ACC112 (cell line): ENCODE data around the gene EHD4.

Experiments
- H2AFZ ChIP-seq: fragments of 200-600 bp; sonication (generic); one replicate; pipeline ENCODE4 v1.6.0; 2017; ENCODE audit warnings: antibody characterized with exemption, low read length; ENCODE audit not compliant: unreplicated experiment
- H3K27ac ChIP-seq: fragments of 200-600 bp; sonication (generic); 2 replicates; pipeline ENCODE4 v1.5.1; 2014; ENCODE audit warnings: low read depth, mild to moderate bottlenecking, antibody characterized with exemption, low read length, moderate library complexity
- H3K27me3 ChIP-seq: fragments of 200-600 bp; sonication (generic); 2 replicates; pipeline ENCODE4 v1.6.1; 2014; ENCODE audit warnings: mild to moderate bottlenecking, antibody characterized with exemption, low read length, moderate library complexity, mixed read lengths; ENCODE audit not compliant: insufficient read depth
- H3K36me3 ChIP-seq: fragments of 200-600 bp; sonication (generic); 2 replicates; pipeline ENCODE4 v1.6.1; 2016; ENCODE audit warnings: mild to moderate bottlenecking, antibody characterized with exemption, low read length, moderate library complexity, mixed read lengths; ENCODE audit not compliant: insufficient read depth
- H3K4me1 ChIP-seq: fragments of 200-600 bp; sonication (generic); one replicate; pipeline ENCODE4 v1.6.1; 2016; ENCODE audit warnings: low read length, mixed read lengths; ENCODE audit not compliant: insufficient read depth, unreplicated experiment, control insufficient read depth
- H3K4me3 ChIP-seq: fragments of 200-600 bp; sonication (generic); 2 replicates; pipeline ENCODE4 v1.5.1; 2014; ENCODE audit warnings: mild to moderate bottlenecking, low read depth, low read length
- H3K79me2 ChIP-seq: fragments of 200-600 bp; sonication (generic); one replicate; pipeline ENCODE4 v1.6.0; 2016; ENCODE audit warnings: low read length; ENCODE audit not compliant: control insufficient read depth, unreplicated experiment, insufficient read depth

The EHD4 gene

DNA sequence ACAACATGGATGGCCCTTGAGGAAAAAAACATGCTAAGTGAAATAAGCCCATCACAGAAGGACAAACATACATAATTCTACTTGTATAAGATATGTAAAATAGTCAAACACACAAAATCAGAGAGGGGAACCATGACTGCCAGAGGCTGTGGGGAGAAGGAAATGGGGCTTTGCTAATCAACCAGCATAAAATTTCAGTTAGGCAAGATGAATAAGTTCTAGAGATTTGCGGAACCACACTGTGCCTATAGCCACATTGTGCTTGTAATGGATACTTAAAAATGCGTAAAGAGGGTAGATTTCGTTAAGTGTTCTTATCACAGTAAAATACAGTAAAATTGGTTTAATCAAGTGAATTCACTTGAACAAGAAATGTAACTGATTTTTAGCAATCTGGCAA is 44.8 kb downstream of the EHD4 start:
- Histone ChIP-seq H3K79me2 (peaks cover 6% of the 10 kb centered on the region), H3K36me3 (peaks cover 13% of the 10 kb centered on the region; the same call in 1 of the 2 replicates), H3K4me1 (peaks cover 19% of the 10 kb centered on the region), H3K4me3 (no peak overlapping the region), H3K27me3 (no peaks in the 10 kb centered on the region; the same call in 1 of the 2 replicates), H2AFZ (no peak overlapping the region), H3K27ac (no peak overlapping the region)

DNA sequence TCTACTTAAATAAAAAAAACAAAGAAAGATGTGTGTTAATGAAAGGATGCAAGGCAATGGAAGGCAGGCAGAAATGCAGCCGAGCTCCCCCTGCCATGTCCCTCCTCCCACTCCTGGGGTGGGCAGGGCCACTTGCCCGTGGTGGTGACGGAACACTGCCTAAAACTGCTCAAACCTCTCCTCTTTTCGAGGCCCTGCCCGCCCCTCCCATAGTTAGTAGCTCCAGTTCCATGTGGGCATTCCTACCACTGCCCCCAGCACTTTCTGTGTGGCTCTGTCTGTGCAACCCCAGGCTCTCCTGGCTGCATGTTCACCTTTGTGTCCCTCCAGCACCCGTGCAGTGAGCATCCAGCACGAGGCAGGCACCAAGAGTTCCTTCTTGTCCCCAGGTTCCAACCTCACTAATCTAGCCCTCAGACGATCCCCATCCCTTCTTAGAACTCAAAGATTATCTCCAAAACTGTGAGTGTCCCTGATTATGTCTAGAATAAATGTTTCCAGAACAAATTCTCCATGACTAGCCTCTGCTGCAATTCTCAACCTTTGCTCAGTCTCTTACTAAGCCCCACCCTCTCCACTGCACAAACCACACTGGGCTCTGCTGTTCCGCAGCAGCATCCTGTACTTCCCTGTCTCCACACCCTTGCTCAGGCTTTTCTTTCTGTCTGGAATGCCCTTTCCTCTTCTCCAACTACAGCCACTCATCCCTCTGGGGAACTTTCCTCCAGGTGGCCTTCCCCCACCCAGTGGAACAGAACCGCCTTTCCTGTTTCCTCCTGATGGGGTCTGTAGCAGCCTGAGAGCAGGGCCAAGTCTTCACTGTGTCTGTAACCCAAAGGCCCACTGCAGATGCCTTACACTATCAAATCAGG is 45.9 kb downstream of the EHD4 start:
- H3K79me2 ChIP-seq, result peaks cover 6% of the 10 kb centered on the region
- H3K27ac ChIP-seq, result no peak overlapping the region
- H3K4me3 ChIP-seq, result no peak overlapping the region
- no peaks in the 10 kb centered on the region; the same call in 1 of the 2 replicates for H3K27me3 ChIP-seq
- H2AFZ ChIP-seq, result no peak overlapping the region
- H3K36me3 ChIP-seq, result peaks cover 8% of the 10 kb centered on the region; the same call in 1 of the 2 replicates
- H3K4me1 ChIP-seq, result peaks cover 19% of the 10 kb centered on the region

DNA sequence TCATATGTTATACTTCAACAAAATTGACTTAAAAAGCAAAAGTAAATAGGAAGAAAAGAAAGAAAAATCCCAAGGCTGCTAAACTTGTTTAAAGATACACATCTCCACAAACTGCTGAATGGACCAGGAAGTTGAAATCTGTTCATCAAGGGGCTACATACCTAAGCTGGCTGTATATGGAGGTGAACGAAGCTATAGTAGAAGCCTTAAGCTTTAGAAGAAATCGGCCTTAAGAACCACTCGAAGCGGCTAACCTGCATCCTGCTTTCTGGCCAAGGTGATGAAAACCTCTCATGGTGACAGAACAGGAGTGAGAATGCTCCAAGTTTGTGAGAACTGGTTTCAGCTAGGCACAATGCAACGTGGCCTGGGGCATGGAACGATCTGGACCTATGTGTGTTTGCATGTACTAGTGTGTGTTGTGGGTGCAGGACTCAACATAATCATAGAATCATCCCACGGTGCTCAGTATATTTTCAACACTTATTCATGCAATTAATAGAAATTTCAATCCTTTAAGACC is 47.2 kb downstream of the EHD4 start:
- Histone ChIP-seq H3K4me3 (no peak overlapping the region), H3K4me1 (peaks cover 17% of the 10 kb centered on the region), H3K36me3 (peaks cover 8% of the 10 kb centered on the region; the same call in 1 of the 2 replicates), H2AFZ (no peak overlapping the region), H3K27ac (no peak overlapping the region), H3K27me3 (no peaks in the 10 kb centered on the region; the same call in 1 of the 2 replicates), H3K79me2 (peaks cover 6% of the 10 kb centered on the region)

DNA sequence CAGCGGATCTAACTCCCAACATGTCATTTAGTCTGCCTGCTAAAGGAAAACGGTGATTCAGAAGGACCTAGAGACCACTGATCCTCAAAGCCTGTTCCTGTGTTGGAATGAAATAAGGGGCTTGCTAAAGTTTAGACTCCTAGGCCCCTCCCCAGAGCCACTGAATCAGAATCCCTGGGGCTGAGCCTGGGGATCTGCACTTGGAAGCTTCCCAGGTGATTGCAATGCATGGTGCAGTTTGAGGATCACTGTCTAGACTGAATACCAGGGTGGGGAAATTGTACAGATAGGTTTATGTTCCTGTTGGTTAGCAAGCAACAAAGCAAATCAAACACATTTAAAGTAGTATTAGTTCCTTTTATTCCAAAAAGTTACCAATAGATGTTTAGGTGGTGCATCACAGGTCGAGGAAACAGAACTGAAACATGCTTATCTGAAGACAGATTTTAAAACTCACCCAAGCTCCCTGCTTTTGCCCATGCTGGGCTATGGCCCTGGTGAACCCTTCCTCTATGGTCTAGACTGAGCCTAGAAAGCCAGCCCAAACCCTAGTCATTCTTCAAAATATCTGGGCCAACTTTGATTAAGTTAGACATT is 48.9 kb downstream of the EHD4 start:
- H2AFZ ChIP-seq, result no peak overlapping the region
- peaks cover 2% of the 10 kb centered on the region for H3K79me2 ChIP-seq
- no peak overlapping the region for H3K27ac ChIP-seq
- peaks cover 15% of the 10 kb centered on the region for H3K36me3 ChIP-seq
- H3K27me3 ChIP-seq, result no peaks in the 10 kb centered on the region; the same call in 1 of the 2 replicates
- H3K4me3 ChIP-seq, result no peak overlapping the region
- peaks cover 14% of the 10 kb centered on the region for H3K4me1 ChIP-seq

DNA sequence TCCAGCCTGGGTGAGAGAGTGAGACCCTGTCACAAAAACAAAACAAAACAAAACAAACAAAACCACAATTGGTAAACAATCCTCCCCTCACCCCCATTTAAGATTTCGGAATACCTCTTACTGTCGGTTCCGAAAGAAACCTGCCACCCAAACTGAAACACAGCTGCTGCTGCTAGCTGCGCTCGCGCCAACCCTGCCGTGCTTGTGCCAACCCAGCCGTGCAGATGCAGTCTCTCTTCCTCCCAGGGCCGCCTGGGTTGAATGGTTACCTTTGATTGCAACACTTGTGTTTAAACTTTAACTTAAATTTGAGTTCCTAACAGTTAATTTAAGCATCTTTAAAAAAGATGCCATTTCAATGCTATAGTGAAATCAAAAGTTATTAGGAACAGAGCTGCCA is 50.0 kb downstream of the EHD4 start:
- peaks cover 2% of the 10 kb centered on the region for H3K79me2 ChIP-seq
- no peaks in the 10 kb centered on the region for H3K27me3 ChIP-seq
- no peak overlapping the region for H2AFZ ChIP-seq
- no peak overlapping the region for H3K4me3 ChIP-seq
- peaks cover 16% of the 10 kb centered on the region for H3K36me3 ChIP-seq
- no peak overlapping the region for H3K27ac ChIP-seq
- H3K4me1 ChIP-seq, result peaks cover 23% of the 10 kb centered on the region

DNA sequence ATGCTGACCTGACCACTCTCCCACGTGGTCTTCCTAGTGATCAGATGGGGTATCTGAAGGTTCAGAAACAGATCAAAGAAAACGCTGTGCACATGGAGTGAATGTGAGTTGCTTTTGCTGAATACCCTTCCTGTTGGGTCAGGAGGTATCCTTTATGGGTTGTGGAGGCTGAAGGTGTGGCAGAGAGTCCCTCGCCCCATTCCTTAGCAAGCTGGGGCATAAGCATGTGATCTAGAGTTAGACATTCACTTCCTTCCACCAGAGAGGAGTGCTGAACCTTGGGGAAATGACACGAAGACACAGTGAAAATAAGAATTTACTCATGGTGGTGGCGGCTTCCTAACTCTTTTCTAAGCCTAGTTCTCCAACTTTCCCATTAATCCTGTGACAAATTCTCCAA is 50.7 kb downstream of the EHD4 start:
- H3K4me1 ChIP-seq, result peaks cover 25% of the 10 kb centered on the region
- no peak overlapping the region for H2AFZ ChIP-seq
- no peaks in the 10 kb centered on the region for H3K79me2 ChIP-seq
- no peaks in the 10 kb centered on the region for H3K27me3 ChIP-seq
- peaks cover 16% of the 10 kb centered on the region for H3K36me3 ChIP-seq
- no peak overlapping the region for H3K27ac ChIP-seq
- H3K4me3 ChIP-seq, result no peak overlapping the region

DNA sequence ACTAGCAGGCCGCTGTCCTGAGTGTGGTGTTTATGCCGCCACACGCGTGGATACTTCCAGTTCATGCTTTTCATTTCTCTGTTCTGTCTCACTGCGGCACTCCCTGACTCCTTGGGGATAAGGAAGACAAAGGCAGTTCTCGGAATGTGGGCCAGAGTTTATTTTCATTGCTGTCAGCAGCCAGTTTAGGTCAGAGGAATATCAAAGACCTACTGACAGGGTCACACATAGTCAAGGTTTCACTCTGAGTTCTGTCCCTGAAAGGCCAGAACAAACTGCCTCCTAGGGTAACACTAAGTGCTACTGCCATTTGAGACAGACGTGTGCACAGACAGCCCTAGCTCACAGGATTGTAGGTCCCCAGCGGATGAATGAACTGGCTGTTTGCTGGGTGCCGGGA is 51.2 kb downstream of the EHD4 start:
- Histone ChIP-seq H2AFZ (no peak overlapping the region), H3K27me3 (no peaks in the 10 kb centered on the region), H3K27ac (no peak overlapping the region), H3K4me1 (peaks cover 25% of the 10 kb centered on the region), H3K36me3 (peaks cover 20% of the 10 kb centered on the region), H3K4me3 (no peak overlapping the region), H3K79me2 (no peaks in the 10 kb centered on the region)

DNA sequence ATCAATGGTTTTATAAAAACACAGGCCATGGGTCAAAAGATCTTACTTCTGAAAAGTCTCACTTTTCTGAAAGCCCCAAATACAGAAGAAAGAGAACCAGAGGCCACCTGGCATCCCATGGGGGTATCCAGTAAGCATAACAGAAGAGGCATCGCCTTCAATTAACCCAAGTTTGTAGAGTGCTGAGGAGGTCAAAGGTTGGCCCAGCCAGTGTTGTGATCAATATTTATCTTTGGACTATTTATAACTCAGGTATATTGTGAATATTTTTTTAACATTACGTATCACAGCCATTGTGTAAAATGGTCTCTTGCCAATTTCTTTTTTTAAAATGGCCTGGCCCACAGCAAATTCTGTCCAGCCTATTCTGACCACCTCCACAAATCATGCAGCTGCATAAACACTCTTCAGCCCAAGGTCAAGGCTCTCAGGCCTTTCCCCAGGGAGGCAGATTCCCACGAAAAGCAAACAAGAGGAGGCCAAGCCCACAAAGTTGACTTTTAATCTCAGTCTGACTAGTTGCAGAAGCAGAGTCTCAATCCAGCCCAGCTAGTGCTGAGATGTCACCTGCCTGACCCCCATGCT is 52.3 kb downstream of the EHD4 start:
- Histone ChIP-seq H3K4me1 (peaks cover 25% of the 10 kb centered on the region), H3K27me3 (no peaks in the 10 kb centered on the region), H3K36me3 (peaks cover 17% of the 10 kb centered on the region), H3K4me3 (no peak overlapping the region), H3K79me2 (no peaks in the 10 kb centered on the region), H2AFZ (no peak overlapping the region), H3K27ac (no peak overlapping the region)

DNA sequence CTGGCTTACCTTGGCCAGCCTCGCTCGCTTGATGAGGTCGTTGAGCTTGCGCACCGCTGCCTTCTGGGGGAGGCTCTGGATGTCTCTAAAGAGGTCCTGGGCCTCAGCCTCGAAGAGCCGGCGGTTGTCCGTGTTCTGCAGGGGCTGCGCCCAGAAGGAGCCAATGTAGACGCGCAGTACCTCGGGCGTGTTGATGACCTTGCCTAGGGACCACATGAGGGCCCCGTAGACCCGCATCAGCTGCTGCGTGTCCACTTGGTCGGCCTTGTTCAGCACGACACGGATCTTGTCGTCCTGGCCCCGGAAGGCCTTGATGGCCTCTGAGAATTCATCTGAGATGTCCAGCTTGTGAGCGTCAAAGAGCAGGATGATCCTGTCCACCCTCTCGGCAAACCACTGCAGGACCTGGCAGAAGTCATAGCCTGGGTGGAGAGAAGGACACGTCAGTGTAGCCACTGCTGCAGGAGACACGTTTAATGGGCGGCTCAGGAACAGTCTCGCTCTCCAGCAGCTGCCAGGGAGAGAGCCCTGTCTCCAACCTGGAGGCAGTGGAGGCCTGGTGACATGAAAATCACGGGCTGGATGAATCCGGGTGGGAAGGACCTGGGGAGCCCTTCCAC is 53.0 kb downstream of the EHD4 start:
- peaks cover 1% of the 10 kb centered on the region for H3K79me2 ChIP-seq
- H2AFZ ChIP-seq, result no peak overlapping the region
- no peaks in the 10 kb centered on the region for H3K27me3 ChIP-seq
- H3K4me1 ChIP-seq, result peaks cover 25% of the 10 kb centered on the region
- no peak overlapping the region for H3K4me3 ChIP-seq
- no peak overlapping the region for H3K27ac ChIP-seq
- H3K36me3 ChIP-seq, result peaks cover 16% of the 10 kb centered on the region; the same call in 1 of the 2 replicates

DNA sequence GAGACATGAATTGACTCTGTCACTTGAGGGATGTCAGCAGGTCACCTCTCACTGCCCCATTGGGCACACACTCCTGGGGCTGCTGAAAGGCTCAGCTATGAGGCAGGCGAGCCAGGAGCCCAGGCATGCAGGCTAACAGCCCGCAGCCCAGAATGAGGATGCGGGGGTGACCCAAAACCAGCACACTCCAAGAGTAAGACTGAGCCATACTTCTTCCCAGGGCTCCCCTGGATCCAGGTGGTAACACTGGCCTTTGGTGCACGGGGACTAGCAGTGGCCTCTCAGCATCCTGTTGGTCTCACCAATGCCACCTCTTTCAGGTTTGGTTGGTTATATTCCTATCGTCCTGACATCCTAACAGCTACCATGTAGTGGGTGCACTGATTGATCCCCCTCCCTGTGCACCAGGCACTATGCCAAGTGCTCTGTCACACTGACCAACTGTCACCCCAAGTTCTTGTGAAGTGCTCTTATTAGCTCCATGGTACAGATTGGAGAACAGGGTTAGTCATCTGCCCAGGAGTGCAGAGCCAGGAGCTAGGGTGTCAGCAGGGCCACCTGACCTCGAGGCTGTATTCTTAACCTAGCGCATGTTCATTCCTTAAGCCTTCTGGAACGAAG is 53.7 kb downstream of the EHD4 start:
- Histone ChIP-seq H3K4me1 (peaks cover 25% of the 10 kb centered on the region), H3K27me3 (no peaks in the 10 kb centered on the region), H3K27ac (no peak overlapping the region), H3K36me3 (peaks cover 16% of the 10 kb centered on the region; the same call in 1 of the 2 replicates), H3K79me2 (peaks cover 2% of the 10 kb centered on the region), H3K4me3 (no peak overlapping the region), H2AFZ (no peak overlapping the region)
